Measurements from ENCODE around the gene TRIM47. TPM values are rescaled to one million over a fixed set of nuclear protein-coding genes. Genes with fewer than 3 reads are reported as not detected.

The TRIM47 gene
- total RNA-seq, 1 experiment from 2014 or later = 2.5 TPM

GRCh38 chr17:75891605-75892555 is 13.5 kb upstream of the TRIM47 start:
- Mint-ChIP-seq H3K9me3 (ENCODE audit: unreplicated experiment) (no peaks in the 10 kb centered on the region), H3K27ac (ENCODE audit: unreplicated experiment) (no peak overlapping the region), H3K4me1 (ENCODE audit: low read depth, unreplicated experiment) (peaks cover 19% of the 10 kb centered on the region), H3K36me3 (ENCODE audit: insufficient read depth, unreplicated experiment) (peaks cover 30% of the 10 kb centered on the region), H3K27me3 (ENCODE audit: insufficient read depth, unreplicated experiment) (no peaks in the 10 kb centered on the region), H3K4me3 (ENCODE audit: unreplicated experiment) (no peak overlapping the region)
- no peak overlapping the region for H3K4me3 ChIP-seq (ENCODE audit: low read depth, low read length)
- H3K4me1 ChIP-seq = peaks cover 16% of the 10 kb centered on the region
- no peaks in the 10 kb centered on the region for H3K9me3 ChIP-seq
- intact Hi-C loops (cut with micrococcal nuclease; ENCODE audit: unreplicated experiment) = no loop called here
- ChIA-PET CTCF (no interaction called here), POLR2A (no interaction called here)
- H3K27me3 ChIP-seq (replicated peaks; ENCODE audit: control insufficient read depth, insufficient read depth, low read length) = no peaks in the 10 kb centered on the region
- no TSS peak for BruUV-seq (replicated peaks)
- TF ChIP-seq, protein P1, sequence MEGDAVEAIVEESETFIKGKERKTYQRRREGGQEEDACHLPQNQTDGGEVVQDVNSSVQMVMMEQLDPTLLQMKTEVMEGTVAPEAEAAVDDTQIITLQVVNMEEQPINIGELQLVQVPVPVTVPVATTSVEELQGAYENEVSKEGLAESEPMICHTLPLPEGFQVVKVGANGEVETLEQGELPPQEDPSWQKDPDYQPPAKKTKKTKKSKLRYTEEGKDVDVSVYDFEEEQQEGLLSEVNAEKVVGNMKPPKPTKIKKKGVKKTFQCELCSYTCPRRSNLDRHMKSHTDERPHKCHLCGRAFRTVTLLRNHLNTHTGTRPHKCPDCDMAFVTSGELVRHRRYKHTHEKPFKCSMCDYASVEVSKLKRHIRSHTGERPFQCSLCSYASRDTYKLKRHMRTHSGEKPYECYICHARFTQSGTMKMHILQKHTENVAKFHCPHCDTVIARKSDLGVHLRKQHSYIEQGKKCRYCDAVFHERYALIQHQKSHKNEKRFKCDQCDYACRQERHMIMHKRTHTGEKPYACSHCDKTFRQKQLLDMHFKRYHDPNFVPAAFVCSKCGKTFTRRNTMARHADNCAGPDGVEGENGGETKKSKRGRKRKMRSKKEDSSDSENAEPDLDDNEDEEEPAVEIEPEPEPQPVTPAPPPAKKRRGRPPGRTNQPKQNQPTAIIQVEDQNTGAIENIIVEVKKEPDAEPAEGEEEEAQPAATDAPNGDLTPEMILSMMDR (IDR thresholded peaks at IDR 0.05; ENCODE audit: insufficient read depth in 1 of 2, low read depth in 1 of 2, low read length in 1 of 2, severe bottlenecking in 1 of 2, unreplicated experiment in 1 of 2) = no peak
- no peak for DNase-seq
- H3K36me3 ChIP-seq (ENCODE audit: control insufficient read depth, insufficient read depth, low read length) = peaks cover 2% of the 10 kb centered on the region; the same call in 1 of the 2 replicates

DNA sequence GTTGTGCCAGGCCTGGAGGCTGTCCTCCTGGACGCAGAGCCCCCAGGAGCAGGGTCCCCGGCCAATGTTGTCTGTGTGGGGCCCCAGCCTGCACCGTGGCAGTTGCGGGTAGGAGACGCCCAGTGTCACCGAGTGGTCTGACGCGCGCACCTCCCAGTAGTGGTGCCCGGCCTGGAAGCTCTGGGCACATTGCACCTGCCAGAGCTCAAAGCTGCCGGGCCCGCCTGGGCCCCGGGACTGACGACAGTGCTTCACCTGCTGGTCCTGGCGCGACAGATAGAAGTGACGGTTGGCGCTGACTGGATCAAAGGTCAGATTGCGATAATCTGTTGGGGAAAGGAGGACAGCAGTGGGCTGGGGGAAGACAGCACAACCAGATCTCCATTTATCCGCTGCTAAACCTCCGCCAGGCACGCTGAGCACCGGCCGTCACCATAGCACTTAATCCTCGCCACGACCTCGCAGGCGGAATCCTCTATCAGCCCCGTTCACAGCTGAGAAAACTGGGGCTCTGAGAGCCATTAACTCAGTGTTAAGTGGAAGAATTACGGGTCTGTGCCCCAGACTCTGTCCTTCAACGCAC is 12.7 kb upstream of the TRIM47 start:
- Mint-ChIP-seq H3K4me1 (ENCODE audit: low read depth, unreplicated experiment) (peaks cover 19% of the 10 kb centered on the region), H3K27me3 (ENCODE audit: insufficient read depth, unreplicated experiment) (no peaks in the 10 kb centered on the region), H3K4me3 (ENCODE audit: unreplicated experiment) (no peak overlapping the region), H3K9me3 (ENCODE audit: unreplicated experiment) (no peaks in the 10 kb centered on the region), H3K27ac (ENCODE audit: unreplicated experiment) (no peak overlapping the region), H3K36me3 (ENCODE audit: insufficient read depth, unreplicated experiment) (peaks cover 27% of the 10 kb centered on the region)
- Histone ChIP-seq H3K27me3 (replicated peaks; ENCODE audit: control insufficient read depth, insufficient read depth, low read length) (no peaks in the 10 kb centered on the region), H3K4me3 (ENCODE audit: low read depth, low read length) (no peak overlapping the region), H3K36me3 (ENCODE audit: control insufficient read depth, insufficient read depth, low read length) (peaks cover 2% of the 10 kb centered on the region; the same call in 1 of the 2 replicates), H3K9me3 (no peaks in the 10 kb centered on the region), H3K4me1 (peaks cover 16% of the 10 kb centered on the region)
- ChIA-PET CTCF (no interaction called here), POLR2A (no interaction called here)
- DNase-seq = no peak
- intact Hi-C loops (cut with micrococcal nuclease; ENCODE audit: unreplicated experiment) = no loop called here
- BruUV-seq (replicated peaks) = no TSS peak
- TF ChIP-seq, protein P1 (IDR thresholded peaks at IDR 0.05; ENCODE audit: insufficient read depth in 1 of 2, low read depth in 1 of 2, low read length in 1 of 2, severe bottlenecking in 1 of 2, unreplicated experiment in 1 of 2) = no peak

- Mint-ChIP-seq H3K27me3 (ENCODE audit: insufficient read depth, unreplicated experiment) (no peaks in the 10 kb centered on the region), H3K4me1 (ENCODE audit: low read depth, unreplicated experiment) (peaks cover 8% of the 10 kb centered on the region), H3K9me3 (ENCODE audit: unreplicated experiment) (no peaks in the 10 kb centered on the region), H3K36me3 (ENCODE audit: insufficient read depth, unreplicated experiment) (peaks cover 17% of the 10 kb centered on the region), H3K4me3 (ENCODE audit: unreplicated experiment) (no peak overlapping the region), H3K27ac (ENCODE audit: unreplicated experiment) (no peak overlapping the region)
- CTCF ChIA-PET = interaction anchor here (0.5 to 1.2 kb wide), 2 partner anchors 11 to 14 kb away, joined by 4 to 12 read pairs; partner anchors contain the start of gene TRIM47
- POLR2A ChIA-PET = interaction anchor here (0.6 kb wide), 1 partner anchor 196 kb away, joined by 7 read pairs; no protein-coding TSS in a partner anchor
- H3K4me3 ChIP-seq (ENCODE audit: low read depth, low read length) = no peak overlapping the region
- H3K9me3 ChIP-seq = no peaks in the 10 kb centered on the region
- H3K27me3 ChIP-seq (replicated peaks; ENCODE audit: control insufficient read depth, insufficient read depth, low read length) = no peaks in the 10 kb centered on the region
- peaks cover 2% of the 10 kb centered on the region; the same call in 1 of the 2 replicates for H3K36me3 ChIP-seq (ENCODE audit: control insufficient read depth, insufficient read depth, low read length)
- TF ChIP-seq, protein P1 (IDR thresholded peaks at IDR 0.05; ENCODE audit: insufficient read depth in 1 of 2, low read depth in 1 of 2, low read length in 1 of 2, severe bottlenecking in 1 of 2, unreplicated experiment in 1 of 2) = no peak
- intact Hi-C loops (cut with micrococcal nuclease; ENCODE audit: unreplicated experiment) = no loop called here
- 0 out of 2 replicates have a peak, but pooled peaks cover 5% of the 10 kb centered on the region for H3K4me1 ChIP-seq
- no peak for DNase-seq
- BruUV-seq (replicated peaks) = TSS peak; percentile 39
Observed at GRCh38 chr17:75889454-75889853, 11.1 kb upstream of the TRIM47 start.
